Upper lobe of left lung (tissue), 6 donors: ENCODE results near the gene CYP2W1. TPM values are rescaled to one million over a fixed set of nuclear protein-coding genes. Genes with fewer than 3 reads are reported as not detected.

Source experiments
- ATAC-seq, 2 donors: fragments of 200-7000 bp; cut with Tn5 transposase; one replicate each; pipeline ENCODE4 v1.9.1; 2022; ENCODE audit warnings: mild to moderate bottlenecking in 2 of 2, moderate library complexity in 2 of 2; ENCODE audit not compliant: low FRiP score in 2 of 2
- DNase-seq, 2 donors: peaks; one replicate each; pipeline ENCODE4 v3.0.0-alpha.2; 2019 to 2020
- H3K27ac ChIP-seq, 4 donors: fragments of 200-600 bp; sonication (generic); one replicate each; pipeline ENCODE4 v1.5.1; 2016 to 2019
- H3K27me3 ChIP-seq, 4 donors: fragments of 200-600 bp; sonication (generic); one replicate each; pipeline ENCODE4 v1.5.1; 2017 to 2019
- H3K36me3 ChIP-seq, 4 donors: fragments of 200-600 bp; sonication (generic); one replicate each; pipeline ENCODE4 v1.5.1; 2016 to 2019
- H3K4me1 ChIP-seq, 4 donors: fragments of 200-600 bp; sonication (generic); one replicate each; pipeline ENCODE4 v1.5.1; 2018 to 2019
- H3K4me3 ChIP-seq, 4 donors: fragments of 200-600 bp; sonication (generic); one replicate each; pipeline ENCODE4 v1.5.1; 2017 to 2019; ENCODE audit warnings: mild to moderate bottlenecking in 2 of 4, moderate library complexity in 1 of 4
- H3K9me3 ChIP-seq, 4 donors: fragments of 200-600 bp; sonication (generic); one replicate each; pipeline ENCODE4 v1.5.1; 2018 to 2019
- EP300 ChIP-seq, 4 donors: sonication (generic); formaldehyde crosslinking; IDR thresholded peaks; one replicate each; pipeline ENCODE4 v1.5.1; 2017; ENCODE audit warnings: antibody characterized with exemption in 4 of 4, control low read depth in 2 of 4
- POLR2A ChIP-seq, 4 donors: fragments of 450-650 bp; IDR thresholded peaks; one replicate each; pipeline ENCODE4 v1.5.1; 2016 to 2017; ENCODE audit warnings: antibody characterized with exemption in 4 of 4, mild to moderate bottlenecking in 2 of 4
- POLR2AphosphoS5 ChIP-seq, 2 donors: sonication (generic); formaldehyde crosslinking; IDR thresholded peaks; one replicate each; pipeline ENCODE4 v1.5.1; 2017; ENCODE audit warnings: antibody characterized with exemption in 2 of 2
- WGBS, 2 donors: methylation state at CpG; one replicate each; pipeline ENCODE4 v1.1.5; 2017 to 2018; 5-methylcytosine and 5-hydroxymethylcytosine counted together
- total RNA-seq, 6 donors: library from RNA; depleted of rRNA in 4 of 6; stranded (reverse); fragments of >200 nt in 4 of 6; gene quantifications; one replicate each; pipeline versions ENCODE4 v1.1.0 to v1.2.1, GENCODE V29; 2016 to 2021
- TF ChIP-seq, protein P1 (sequence below), 6 experiments: fragments of 450-650 bp in 4 of 6; fragments of 200-600 bp in 2 of 6; sonication (generic) in 2 of 6; IDR thresholded peaks; one replicate each; pipeline ENCODE4 v1.5.1; 2016 to 2019; ENCODE audit warnings: antibody characterized with exemption in 6 of 6
- donor health status: DM: no; HTN: no; CAD: no; lungs with moderate emphysema.
- donor health status: DM: no; HTN: yes; CAD: no; lungs with severe emphysema.

Gene CYP2W1
- total RNA-seq, 6 donors from 2014 or later, result not detected

GRCh38 chr7:1014681-1015080, 31.7 kb downstream of the CYP2W1 start:
- Histone ChIP-seq H3K27me3 (no peaks in the 10 kb centered on the region), H3K36me3 (peaks cover 0 to 14% (median 8%) of the 10 kb centered on the region in 4 donors), H3K4me3 (no peak overlapping the region), H3K4me1 (peaks cover 0 to 5% (median 0%) of the 10 kb centered on the region in 4 donors), H3K9me3 (no peaks in the 10 kb centered on the region), H3K27ac (no peak overlapping the region)
- no peak for ATAC-seq
- WGBS, 2 donors, result 85 to 93% methylated on average over 15 of the region's 20 CpGs
- peak in 1 of 2 donors; percentile 81 for DNase-seq
- TF ChIP-seq, protein P1, sequence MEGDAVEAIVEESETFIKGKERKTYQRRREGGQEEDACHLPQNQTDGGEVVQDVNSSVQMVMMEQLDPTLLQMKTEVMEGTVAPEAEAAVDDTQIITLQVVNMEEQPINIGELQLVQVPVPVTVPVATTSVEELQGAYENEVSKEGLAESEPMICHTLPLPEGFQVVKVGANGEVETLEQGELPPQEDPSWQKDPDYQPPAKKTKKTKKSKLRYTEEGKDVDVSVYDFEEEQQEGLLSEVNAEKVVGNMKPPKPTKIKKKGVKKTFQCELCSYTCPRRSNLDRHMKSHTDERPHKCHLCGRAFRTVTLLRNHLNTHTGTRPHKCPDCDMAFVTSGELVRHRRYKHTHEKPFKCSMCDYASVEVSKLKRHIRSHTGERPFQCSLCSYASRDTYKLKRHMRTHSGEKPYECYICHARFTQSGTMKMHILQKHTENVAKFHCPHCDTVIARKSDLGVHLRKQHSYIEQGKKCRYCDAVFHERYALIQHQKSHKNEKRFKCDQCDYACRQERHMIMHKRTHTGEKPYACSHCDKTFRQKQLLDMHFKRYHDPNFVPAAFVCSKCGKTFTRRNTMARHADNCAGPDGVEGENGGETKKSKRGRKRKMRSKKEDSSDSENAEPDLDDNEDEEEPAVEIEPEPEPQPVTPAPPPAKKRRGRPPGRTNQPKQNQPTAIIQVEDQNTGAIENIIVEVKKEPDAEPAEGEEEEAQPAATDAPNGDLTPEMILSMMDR (IDR thresholded peaks at IDR 0.05), result no peak
- TF ChIP-seq POLR2AphosphoS5 (IDR thresholded peaks at IDR 0.05) (no peak), EP300 (IDR thresholded peaks at IDR 0.05) (no peak), POLR2A (IDR thresholded peaks at IDR 0.05) (no peak)

DNA sequence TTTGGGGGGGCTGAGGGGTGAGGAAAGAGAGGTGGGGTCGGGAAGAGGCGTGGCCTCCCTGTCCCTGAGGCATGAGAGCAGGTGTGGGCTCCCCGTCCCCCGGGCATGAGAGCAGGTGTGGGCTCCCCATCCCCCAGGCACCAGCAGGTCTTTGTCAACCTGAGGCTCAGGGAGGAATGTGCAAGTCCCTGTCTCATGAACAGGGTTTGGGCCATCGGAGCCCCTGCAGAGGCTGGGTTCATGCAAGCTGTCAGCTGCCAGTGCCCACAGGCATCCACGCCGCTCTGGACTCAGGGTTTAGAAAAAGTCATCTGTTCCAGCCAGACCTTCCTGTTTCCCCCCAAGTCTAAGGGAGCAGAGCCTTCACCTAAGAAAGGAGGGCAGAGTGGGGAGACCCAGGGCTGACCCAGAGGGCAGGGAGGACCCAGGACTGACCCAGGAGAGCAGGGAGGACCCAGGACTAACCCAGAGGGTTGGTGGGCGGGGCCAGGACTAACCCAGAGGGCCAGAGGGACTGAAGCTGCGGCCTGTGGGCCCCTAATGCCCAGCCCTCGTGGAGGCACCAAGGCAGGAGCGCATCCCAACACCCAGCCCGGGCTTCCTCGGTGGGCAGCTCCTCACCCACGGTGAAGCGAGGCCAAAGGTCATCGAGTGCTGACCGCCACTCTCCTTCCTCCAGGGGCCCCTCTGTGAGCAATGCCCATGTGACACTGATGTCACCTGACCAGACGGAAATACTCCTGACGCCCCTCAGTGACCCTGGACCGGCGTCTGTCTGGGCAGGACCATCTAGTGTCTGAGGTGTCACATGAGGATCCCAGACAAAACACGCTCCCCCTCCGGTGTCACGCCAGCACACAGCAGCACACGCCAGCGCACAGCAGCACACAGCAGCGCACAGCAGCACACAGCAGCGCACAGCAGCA, 32.5 kb downstream of the CYP2W1 start:
- Histone ChIP-seq H3K36me3 (peaks cover 0 to 15% (median 6%) of the 10 kb centered on the region in 4 donors), H3K4me1 (peaks cover 0 to 5% (median 0%) of the 10 kb centered on the region in 4 donors), H3K27me3 (no peaks in the 10 kb centered on the region), H3K9me3 (no peaks in the 10 kb centered on the region), H3K27ac (no peak overlapping the region), H3K4me3 (no peak overlapping the region)
- peak in 1 of 2 donors; percentile 9 for ATAC-seq
- WGBS, 2 donors, result 79 to 84% methylated on average over 17 to 25 of the region's 28 CpGs
- TF ChIP-seq POLR2AphosphoS5 (IDR thresholded peaks at IDR 0.05) (no peak), POLR2A (IDR thresholded peaks at IDR 0.05) (no peak), EP300 (IDR thresholded peaks at IDR 0.05) (no peak)
- TF ChIP-seq, protein P1 (IDR thresholded peaks at IDR 0.05), result no peak
- DNase-seq, result peak in 1 of 2 donors; percentile 56

DNA sequence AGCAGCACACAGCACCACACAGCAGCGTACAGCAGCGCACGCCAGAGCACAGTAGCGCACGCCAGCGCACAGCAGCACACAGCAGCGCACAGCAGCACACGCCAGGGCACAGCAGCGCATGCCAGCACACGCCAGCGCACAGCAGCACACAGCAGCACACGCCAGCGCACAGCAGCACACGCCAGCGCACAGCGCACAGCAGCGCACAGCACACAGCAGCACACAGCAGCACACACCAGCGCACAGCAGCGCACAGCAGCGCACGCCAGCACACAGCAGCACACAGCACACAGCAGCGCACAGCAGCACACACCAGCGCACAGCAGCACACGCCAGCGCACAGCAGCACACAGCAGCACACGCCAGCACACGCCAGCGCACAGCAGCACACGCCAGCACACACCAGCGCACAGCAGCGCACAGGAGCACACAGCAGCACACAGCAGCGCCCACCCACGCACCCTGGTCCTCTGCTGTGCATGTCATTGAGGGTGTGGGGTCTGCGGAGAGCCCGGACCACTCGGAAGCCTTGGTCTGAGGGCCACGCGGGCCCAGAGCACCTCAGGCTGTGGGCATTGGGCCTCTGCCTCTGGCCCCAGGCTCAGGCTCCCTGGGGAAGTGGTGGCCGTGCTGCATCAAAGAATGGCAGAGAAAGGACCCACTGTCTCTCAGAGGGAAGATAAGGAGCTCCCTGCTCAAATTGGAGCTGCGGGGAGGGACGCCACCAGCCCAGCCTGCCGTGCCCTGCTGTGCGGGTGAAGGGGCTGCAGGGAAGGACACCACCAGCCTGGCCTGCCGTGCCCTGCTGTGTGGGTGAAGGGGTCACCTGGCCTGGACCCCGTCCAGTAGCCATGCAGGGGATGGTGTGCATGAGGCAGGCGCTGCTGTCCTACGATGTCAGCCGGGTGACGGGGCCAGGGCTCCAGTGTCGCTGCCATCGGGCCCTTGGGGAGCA, 33.9 kb downstream of the CYP2W1 start:
- H3K27me3 ChIP-seq, result no peaks in the 10 kb centered on the region
- no peak for ATAC-seq
- H3K9me3 ChIP-seq, result no peaks in the 10 kb centered on the region
- H3K36me3 ChIP-seq, result peaks cover 0 to 20% (median 6%) of the 10 kb centered on the region in 4 donors
- H3K27ac ChIP-seq, result no peak overlapping the region
- TF ChIP-seq, protein P1 (IDR thresholded peaks at IDR 0.05), result no peak
- TF ChIP-seq POLR2AphosphoS5 (IDR thresholded peaks at IDR 0.05) (no peak), EP300 (IDR thresholded peaks at IDR 0.05) (no peak), POLR2A (IDR thresholded peaks at IDR 0.05) (no peak)
- DNase-seq, result peak in 1 of 2 donors; percentile 57
- no peak overlapping the region for H3K4me3 ChIP-seq
- WGBS, 2 donors, result 88 to 93% methylated on average over 6 to 33 of the region's 51 CpGs
- peaks cover 0 to 2% (median 0%) of the 10 kb centered on the region in 4 donors for H3K4me1 ChIP-seq

DNA sequence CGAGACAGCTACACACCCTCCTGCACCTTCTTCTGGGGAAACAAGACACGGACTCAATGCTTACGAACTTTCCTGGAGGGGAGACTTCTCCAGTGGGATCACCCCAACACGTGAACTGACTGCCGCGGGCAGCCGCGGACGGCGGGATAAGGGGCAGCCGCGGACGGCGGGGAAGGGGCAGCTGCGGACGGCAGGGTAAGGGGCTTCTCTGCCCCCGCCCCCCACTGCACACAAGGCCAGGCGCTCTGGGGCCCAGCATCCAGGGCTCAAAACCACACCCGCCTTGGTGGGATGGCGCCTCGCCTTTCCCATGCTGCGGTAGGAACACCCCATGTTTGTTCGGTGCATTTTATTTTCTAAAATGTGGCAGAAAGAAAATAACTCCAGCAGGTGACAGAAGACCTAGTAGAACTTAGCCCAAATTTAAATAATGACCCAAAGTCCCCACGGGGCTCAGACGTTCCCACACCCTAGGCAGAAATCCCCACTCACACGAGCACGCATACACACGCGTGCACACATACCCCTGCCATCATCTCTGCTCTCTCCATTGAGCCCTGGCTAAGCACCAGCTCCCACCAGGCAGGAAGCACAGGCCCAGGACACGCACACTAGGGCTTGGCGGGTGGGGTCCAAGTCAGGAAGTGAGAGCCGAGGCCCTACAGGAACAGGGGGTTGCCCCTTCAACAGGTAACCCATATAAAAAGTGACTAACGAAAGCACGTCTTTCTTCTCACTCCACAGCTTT, 34.8 kb downstream of the CYP2W1 start:
- H3K27me3 ChIP-seq, result no peaks in the 10 kb centered on the region
- ATAC-seq (no peak), DNase-seq (peak in 1 of 2 donors; percentile 72)
- H3K4me1 ChIP-seq, result no peaks in the 10 kb centered on the region
- H3K27ac ChIP-seq, result no peak overlapping the region
- no peaks in the 10 kb centered on the region for H3K9me3 ChIP-seq
- no peak overlapping the region for H3K4me3 ChIP-seq
- peaks cover 0 to 20% (median 6%) of the 10 kb centered on the region in 4 donors for H3K36me3 ChIP-seq
- TF ChIP-seq, protein P1 (IDR thresholded peaks at IDR 0.05), result no peak
- no peak for TF ChIP-seq POLR2A (IDR thresholded peaks at IDR 0.05)
- TF ChIP-seq EP300 (IDR thresholded peaks at IDR 0.05), result no peak
- no peak for TF ChIP-seq POLR2AphosphoS5 (IDR thresholded peaks at IDR 0.05)
- 89 to 93% methylated on average over 23 to 30 of the region's 34 CpGs for WGBS, 2 donors
